ENCODE measurements around the gene HMCN2.
"Not testable (repeated sequence)": the region's sequence is repeated elsewhere in the genome, so short reads cannot be mapped to it uniquely, and the experiment has no call there.

HMCN2 gene

DNA sequence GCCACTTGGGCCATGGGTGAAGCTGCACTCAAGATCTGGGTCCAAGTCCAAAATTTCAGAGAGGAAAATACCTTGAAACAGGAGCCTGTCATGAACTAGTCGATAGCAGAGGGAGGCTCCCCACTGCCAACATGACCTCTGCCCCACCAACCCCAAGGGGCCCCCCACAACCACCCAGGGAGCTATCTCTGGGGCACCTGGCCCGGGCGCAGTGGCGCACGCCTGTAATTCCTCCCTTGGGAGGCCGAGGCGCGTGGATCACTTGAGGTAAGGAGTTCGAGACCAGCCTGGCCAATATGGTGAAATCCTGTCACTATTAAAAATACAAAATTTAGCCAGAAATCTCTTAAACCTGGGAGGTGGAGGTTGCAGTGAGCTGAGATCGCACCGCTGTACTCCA, 20.1 kb upstream of the HMCN2 start:
- no peak overlapping the region for H3K4me3 ChIP-seq (ENCODE audit: low read length)
- DNase-seq (ENCODE audit: low read depth) = no peak
- TF ChIP-seq, protein P1, sequence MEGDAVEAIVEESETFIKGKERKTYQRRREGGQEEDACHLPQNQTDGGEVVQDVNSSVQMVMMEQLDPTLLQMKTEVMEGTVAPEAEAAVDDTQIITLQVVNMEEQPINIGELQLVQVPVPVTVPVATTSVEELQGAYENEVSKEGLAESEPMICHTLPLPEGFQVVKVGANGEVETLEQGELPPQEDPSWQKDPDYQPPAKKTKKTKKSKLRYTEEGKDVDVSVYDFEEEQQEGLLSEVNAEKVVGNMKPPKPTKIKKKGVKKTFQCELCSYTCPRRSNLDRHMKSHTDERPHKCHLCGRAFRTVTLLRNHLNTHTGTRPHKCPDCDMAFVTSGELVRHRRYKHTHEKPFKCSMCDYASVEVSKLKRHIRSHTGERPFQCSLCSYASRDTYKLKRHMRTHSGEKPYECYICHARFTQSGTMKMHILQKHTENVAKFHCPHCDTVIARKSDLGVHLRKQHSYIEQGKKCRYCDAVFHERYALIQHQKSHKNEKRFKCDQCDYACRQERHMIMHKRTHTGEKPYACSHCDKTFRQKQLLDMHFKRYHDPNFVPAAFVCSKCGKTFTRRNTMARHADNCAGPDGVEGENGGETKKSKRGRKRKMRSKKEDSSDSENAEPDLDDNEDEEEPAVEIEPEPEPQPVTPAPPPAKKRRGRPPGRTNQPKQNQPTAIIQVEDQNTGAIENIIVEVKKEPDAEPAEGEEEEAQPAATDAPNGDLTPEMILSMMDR (conservative IDR thresholded peaks at IDR 0.05; ENCODE audit: low read length) = no peak

DNA sequence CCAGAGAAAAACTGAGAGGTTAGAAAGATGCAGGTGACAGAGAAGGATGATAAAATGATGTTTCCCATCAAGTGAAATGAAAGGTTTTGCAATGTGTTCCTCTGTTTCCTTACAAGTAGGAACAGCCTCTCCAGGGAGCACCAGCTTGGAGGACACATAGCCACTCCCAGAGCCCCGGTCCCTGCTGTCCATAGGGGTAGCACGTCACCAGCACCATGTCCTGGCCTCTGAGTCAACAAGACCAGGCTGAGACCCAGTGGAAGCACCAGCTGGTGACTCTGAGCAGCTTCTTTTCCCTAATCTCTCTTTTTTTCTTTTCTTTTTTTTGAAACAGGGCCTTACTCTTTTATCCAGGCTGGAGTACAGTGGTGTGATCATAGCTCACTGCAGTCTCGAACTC, 19.4 kb upstream of the HMCN2 start:
- TF ChIP-seq, protein P1 (conservative IDR thresholded peaks at IDR 0.05; ENCODE audit: low read length) = no peak
- DNase-seq (ENCODE audit: low read depth) = no peak
- no peak overlapping the region for H3K4me3 ChIP-seq (ENCODE audit: low read length)

DNA sequence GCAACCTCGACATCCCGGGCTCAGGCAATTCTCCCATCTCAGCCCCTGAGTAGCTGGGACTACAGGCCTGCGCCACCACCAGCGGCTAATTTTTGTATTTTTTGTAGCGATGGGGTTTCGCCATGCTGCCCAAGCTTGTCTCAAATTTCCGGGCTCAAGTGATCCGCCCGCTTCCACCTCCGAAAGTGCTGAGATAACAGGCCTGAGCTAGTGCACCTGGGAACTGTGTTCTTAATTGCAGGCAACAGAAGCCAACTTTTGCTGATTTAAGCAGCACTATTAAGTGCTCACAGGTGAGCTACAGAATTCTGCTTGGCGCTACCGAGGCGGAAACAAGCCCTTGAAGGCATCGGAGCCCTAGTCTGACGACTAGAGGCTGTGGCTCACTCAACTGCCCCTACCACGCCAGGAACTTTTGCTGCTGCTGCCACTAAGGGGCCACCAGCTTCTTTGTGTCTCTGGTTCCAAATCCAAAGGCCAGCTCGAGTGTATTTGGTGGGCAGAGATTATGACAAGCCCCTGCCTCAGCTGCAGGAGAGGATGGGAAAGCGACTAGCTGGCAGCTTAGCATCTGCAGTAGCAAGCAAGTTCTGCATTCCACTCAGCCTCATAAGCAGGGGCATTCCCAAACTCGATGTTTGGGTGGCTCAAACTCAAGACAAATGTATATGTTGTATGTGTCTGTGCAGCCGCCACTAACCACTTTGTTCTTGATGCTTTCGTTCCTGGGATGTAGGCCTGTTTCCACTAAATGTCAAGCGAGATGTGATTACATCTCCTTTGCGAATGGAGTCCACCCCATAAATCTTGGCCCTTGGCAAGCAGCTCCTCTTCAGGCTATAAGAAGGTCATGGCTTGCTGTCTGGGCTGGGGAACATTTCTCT, 10.6 kb upstream of the HMCN2 start:
- TF ChIP-seq, protein P1 (conservative IDR thresholded peaks at IDR 0.05; ENCODE audit: low read length) = no peak
- H3K4me3 ChIP-seq (ENCODE audit: low read length) = no peak overlapping the region
- DNase-seq (ENCODE audit: low read depth) = no peak

DNA sequence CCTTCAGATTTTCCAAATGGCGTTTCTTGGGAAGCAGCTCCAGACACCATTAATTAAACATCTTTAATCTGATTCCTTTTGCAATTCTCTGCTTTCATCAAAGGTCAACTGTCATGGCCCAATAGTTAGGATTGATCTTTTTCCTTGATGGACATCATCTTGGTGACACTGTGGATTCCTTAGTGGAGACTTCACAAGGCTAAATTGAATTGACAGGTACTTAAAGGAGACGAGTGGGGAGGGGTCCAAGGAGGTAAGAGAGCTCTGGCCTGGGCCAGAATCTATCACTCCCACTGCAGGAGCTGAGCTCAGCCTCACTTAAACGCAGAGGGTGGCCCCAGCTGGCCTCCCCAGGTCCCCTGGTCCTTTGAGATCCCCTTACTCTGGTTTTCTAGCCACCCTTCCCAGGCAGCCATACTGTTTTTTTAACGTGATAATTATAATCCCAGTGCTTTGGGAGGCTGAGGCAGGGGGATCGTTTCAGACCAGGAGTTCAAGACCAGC, 9.9 kb upstream of the HMCN2 start:
- no peak overlapping the region for H3K4me3 ChIP-seq (ENCODE audit: low read length)
- TF ChIP-seq, protein P1 (conservative IDR thresholded peaks at IDR 0.05; ENCODE audit: low read length) = no peak
- no peak for DNase-seq (ENCODE audit: low read depth)

DNA sequence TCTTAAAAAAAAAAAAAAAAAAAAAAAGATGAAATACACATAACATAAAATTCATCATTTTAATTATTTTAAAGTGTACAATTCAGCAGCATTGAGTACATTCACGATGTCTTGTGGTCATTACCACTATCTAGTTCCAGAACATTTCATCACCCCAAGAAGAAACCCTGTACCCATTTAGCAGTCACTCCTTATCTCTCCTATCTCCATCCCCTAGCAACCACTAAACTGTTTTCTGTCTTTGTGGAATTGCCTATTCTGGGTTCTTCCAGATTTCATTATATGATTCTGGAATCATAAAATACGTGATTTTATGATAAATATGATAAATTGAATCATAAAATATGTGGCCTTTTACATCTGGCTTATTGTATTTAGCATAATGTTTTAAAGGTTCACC, 8.9 kb upstream of the HMCN2 start:
- H3K4me3 ChIP-seq (ENCODE audit: low read length) = no peak overlapping the region
- TF ChIP-seq, protein P1 (conservative IDR thresholded peaks at IDR 0.05; ENCODE audit: low read length) = no peak
- no peak for DNase-seq (ENCODE audit: low read depth)

DNA sequence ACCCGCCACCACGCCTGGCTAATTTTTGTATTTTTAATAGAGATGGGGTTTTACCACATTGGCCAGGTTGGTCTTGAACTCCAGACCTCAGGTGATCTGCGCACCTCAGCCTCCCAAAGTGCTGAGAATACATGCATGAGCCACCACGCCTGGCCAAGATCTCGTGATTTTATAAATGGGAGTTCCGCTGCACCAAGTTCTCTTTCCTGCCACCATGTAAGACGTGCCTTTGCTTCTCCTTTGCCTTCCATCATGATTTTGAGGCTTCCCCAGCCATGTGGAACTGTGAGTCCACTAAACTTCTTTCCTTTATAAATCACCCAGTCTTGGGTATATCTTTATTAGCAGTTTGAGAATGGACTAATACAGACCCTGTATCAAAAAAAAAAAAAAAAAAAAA, 7.4 kb upstream of the HMCN2 start:
- not testable (repeated sequence) for H3K4me3 ChIP-seq (ENCODE audit: low read length); DNase-seq (ENCODE audit: low read depth)

DNA sequence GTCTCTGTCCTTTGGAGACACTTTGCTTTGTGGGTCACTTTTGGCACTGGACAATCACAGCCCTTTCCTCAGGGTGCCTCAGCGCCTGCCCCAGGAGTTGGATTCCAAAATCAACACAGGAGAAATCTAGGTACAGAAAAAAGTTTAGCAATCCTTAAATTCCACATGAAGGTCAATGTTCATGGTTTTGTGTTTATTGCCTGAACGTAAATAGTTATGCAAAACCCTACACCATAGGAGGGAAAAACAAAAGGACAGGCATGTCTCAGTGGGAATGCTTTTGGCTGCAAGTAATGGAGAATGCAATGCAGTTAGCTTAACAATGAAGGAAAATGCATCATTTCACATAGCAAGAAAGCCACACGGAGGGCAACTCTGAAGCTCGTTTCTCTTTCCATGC, 6.5 kb upstream of the HMCN2 start:
- TF ChIP-seq, protein P1 (conservative IDR thresholded peaks at IDR 0.05; ENCODE audit: low read length) = no peak
- no peak for DNase-seq (ENCODE audit: low read depth)
- H3K4me3 ChIP-seq (ENCODE audit: low read length) = no peak overlapping the region

Measured in AG10803 (cell line).